OCI-LY1 (cell line): ENCODE results near the gene PLIN5.

Experiments used
- EZH2 ChIP-seq: fragments of 200-600 bp; sonication (generic), shearing (Covaris generic); IDR thresholded peaks from 2 replicates; pipeline ENCODE4 v1.8.0; 2017; ENCODE audit warnings: borderline replicate concordance, mixed run types, mild to moderate bottlenecking, antibody characterized with exemption, low read length, moderate library complexity, mixed read lengths
- TF ChIP-seq, protein P1 (sequence below): fragments of 200-600 bp; sonication (generic), shearing (Covaris generic); IDR thresholded peaks from 2 replicates; pipeline ENCODE4 v1.5.1; 2017; ENCODE audit warnings: mild to moderate bottlenecking, antibody characterized with exemption, low read length, moderate library complexity, mixed read lengths

DNA sequence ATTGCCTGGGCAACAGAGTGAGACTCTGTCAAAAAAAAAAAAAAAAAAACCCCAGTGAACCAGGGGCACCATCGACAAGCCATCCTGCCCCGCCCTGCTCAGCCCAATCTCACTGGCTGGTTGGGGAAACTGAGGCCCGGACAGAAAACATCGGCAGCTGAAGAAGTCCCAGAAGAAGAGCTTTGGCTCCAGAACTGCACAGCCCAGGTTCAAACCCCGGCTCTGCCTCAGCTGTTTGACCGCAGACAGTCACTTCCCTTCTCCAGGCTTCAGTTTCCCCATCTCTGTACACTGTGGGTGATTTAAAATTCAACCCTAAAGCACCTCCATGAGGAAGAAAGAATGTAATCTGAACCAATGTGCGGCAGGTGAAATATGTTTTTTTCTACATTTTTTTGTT lies 33.9 kb upstream of the PLIN5 start:
- TF ChIP-seq EZH2: no peak
- TF ChIP-seq, protein P1, sequence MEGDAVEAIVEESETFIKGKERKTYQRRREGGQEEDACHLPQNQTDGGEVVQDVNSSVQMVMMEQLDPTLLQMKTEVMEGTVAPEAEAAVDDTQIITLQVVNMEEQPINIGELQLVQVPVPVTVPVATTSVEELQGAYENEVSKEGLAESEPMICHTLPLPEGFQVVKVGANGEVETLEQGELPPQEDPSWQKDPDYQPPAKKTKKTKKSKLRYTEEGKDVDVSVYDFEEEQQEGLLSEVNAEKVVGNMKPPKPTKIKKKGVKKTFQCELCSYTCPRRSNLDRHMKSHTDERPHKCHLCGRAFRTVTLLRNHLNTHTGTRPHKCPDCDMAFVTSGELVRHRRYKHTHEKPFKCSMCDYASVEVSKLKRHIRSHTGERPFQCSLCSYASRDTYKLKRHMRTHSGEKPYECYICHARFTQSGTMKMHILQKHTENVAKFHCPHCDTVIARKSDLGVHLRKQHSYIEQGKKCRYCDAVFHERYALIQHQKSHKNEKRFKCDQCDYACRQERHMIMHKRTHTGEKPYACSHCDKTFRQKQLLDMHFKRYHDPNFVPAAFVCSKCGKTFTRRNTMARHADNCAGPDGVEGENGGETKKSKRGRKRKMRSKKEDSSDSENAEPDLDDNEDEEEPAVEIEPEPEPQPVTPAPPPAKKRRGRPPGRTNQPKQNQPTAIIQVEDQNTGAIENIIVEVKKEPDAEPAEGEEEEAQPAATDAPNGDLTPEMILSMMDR: no peak
